ENCODE measurements around the gene REC114. TPM values are rescaled to one million over a fixed set of nuclear protein-coding genes. Genes with fewer than 3 reads are reported as not detected.

Gene REC114
- total and polyA plus RNA-seq, 10 of the 15 experiments (the other 5 are each of a cell fraction or from before 2014, with no cell fraction given): not detected

DNA sequence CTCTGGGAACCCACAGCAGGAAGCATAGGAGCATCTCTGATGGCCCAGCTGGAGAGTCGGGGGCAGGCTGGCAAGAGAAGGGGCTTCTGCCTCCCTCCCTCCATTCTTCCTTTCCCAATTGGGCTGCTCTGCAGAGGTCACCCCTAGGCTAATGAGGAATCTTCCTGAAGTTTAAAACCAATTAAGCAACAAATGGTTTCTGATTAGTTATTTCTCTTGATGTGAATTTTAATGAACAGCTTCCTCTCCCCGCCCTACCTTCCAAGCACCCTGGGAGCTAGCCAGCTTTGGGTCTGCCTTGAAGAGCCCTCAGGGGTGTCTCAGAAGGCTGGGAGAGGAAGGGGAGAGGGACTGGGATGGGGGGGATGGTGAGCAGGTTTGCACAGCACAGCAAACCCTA, 49.6 kb upstream of the REC114 start (continued):
- no peak for TF ChIP-seq NR2F1 (conservative IDR thresholded peaks at IDR 0.05)
- TF ChIP-seq CREB1 (IDR thresholded peaks at IDR 0.05; ENCODE audit: low read depth): no peak
- no peak for TF ChIP-seq MTA3 (IDR thresholded peaks at IDR 0.05; ENCODE audit: borderline replicate concordance, low read length)
- no peak for TF ChIP-seq RB1 (IDR thresholded peaks at IDR 0.05; ENCODE audit: borderline replicate concordance)
- TF ChIP-seq KLF5 (IDR thresholded peaks at IDR 0.05; ENCODE audit: partially characterized antibody): no peak
- no peak for TF ChIP-seq YBX1 (IDR thresholded peaks at IDR 0.05)
- TF ChIP-seq ZNF384 (IDR thresholded peaks at IDR 0.05; ENCODE audit: borderline replicate concordance, low read depth, low read length): no peak
- TF ChIP-seq, protein P1, sequence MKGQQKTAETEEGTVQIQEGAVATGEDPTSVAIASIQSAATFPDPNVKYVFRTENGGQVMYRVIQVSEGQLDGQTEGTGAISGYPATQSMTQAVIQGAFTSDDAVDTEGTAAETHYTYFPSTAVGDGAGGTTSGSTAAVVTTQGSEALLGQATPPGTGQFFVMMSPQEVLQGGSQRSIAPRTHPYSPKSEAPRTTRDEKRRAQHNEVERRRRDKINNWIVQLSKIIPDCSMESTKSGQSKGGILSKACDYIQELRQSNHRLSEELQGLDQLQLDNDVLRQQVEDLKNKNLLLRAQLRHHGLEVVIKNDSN (IDR thresholded peaks at IDR 0.05; ENCODE audit: borderline replicate concordance, extremely low read length, insufficient read depth, low read depth, low read length): no peak
- TF ChIP-seq MEF2A (IDR thresholded peaks at IDR 0.05; ENCODE audit: insufficient read depth, low read depth, low read length): no peak

DNA sequence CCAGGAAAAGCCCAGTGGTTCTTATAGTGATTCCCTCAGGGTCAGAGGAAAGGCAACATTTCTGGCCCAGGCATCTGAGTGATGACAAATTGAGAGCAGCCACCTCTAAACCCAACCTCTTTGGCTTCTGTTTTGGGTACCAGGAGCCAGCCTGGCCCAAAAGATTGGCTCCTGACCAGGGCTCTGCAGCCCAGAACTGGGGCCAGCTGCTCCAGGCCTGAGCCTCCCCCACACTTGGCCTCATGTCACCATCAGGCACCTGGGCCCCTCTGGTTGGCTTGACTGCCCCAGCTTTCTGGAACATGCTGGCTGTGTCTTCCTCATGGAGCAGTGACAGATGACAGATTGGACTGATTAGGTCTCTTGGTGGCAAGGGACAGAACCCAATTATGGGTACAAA, 48.2 kb upstream of the REC114 start:
- FAIRE-seq (no peak), DNase-seq (ENCODE audit: low read depth, low spot score) (no peak), ATAC-seq (no peak)
- intact Hi-C loops (cut with micrococcal nuclease; ENCODE audit: unreplicated experiment) (no loop called here), in situ Hi-C loops (cut with MboI) (no loop called here)
- Histone ChIP-seq H4K20me1 (ENCODE audit: control insufficient read depth, insufficient read depth) (no peaks in the 10 kb centered on the region), H3K36me3 (ENCODE audit: control insufficient read depth in 2 of 2, insufficient read depth in 2 of 2, low read length in 1 of 2) (no peaks in the 10 kb centered on the region), H3K79me2 (ENCODE audit: control insufficient read depth, insufficient read depth, low read length) (no peaks in the 10 kb centered on the region), H3K9me3 (replicated peaks; ENCODE audit: control insufficient read depth, insufficient read depth, low read length) (no peaks in the 10 kb centered on the region), H3K9ac (ENCODE audit: control insufficient read depth, insufficient read depth, low read length) (no peak overlapping the region), H3K4me3 (no peak overlapping the region), H3K27ac (ENCODE audit: control insufficient read depth, insufficient read depth) (no peak overlapping the region), H3K4me2 (ENCODE audit: control insufficient read depth, insufficient read depth) (no peak overlapping the region), H2AFZ (ENCODE audit: control insufficient read depth, low read depth, low read length) (no peak overlapping the region), H3K27me3 (replicated peaks in 1 of 2; ENCODE audit: control insufficient read depth in 2 of 2, insufficient read depth in 2 of 2, low read length in 1 of 2) (peaks cover 0 to 3% of the 10 kb centered on the region in 2 experiments; a peak in 2 of 4 replicates), H3K4me1 (ENCODE audit: control insufficient read depth, insufficient read depth, low read length) (no peaks in the 10 kb centered on the region)
- ChIA-PET RAD21 (ENCODE audit: unreplicated experiment) (no interaction called here), POLR2A (no interaction called here), SMC1A (ENCODE audit: uncharacterized antibody, unreplicated experiment) (no interaction called here), CTCF (no interaction called here)
- BruUV-seq (replicated peaks): no TSS peak
- TF ChIP-seq NRF1 (conservative IDR thresholded peaks at IDR 0.05; ENCODE audit: low read depth, low read length) (no peak), STAT1 (conservative IDR thresholded peaks at IDR 0.05) (no peak), HDAC2 (IDR thresholded peaks at IDR 0.05) (no peak), GABPA (IDR thresholded peaks at IDR 0.05; ENCODE audit: low read depth) (no peak), NR2F1 (conservative IDR thresholded peaks at IDR 0.05) (no peak), ZNF622 (IDR thresholded peaks at IDR 0.05) (no peak), RFX5 (IDR thresholded peaks at IDR 0.05; ENCODE audit: low read depth, low read length) (no peak), CHD1 (IDR thresholded peaks at IDR 0.05; ENCODE audit: low read depth, low read length) (no peak), DPF2 (IDR thresholded peaks at IDR 0.05) (no peak), MYB (IDR thresholded peaks at IDR 0.05; ENCODE audit: borderline replicate concordance, low read depth, low read length) (no peak), HDAC6 (IDR thresholded peaks at IDR 0.05; ENCODE audit: unreplicated experiment) (no peak), ZNF384 (IDR thresholded peaks at IDR 0.05; ENCODE audit: borderline replicate concordance, low read depth, low read length) (no peak), YY1 (IDR thresholded peaks at IDR 0.05; ENCODE audit: low read depth, low read length) (no peak)
- TF ChIP-seq, protein P2, sequence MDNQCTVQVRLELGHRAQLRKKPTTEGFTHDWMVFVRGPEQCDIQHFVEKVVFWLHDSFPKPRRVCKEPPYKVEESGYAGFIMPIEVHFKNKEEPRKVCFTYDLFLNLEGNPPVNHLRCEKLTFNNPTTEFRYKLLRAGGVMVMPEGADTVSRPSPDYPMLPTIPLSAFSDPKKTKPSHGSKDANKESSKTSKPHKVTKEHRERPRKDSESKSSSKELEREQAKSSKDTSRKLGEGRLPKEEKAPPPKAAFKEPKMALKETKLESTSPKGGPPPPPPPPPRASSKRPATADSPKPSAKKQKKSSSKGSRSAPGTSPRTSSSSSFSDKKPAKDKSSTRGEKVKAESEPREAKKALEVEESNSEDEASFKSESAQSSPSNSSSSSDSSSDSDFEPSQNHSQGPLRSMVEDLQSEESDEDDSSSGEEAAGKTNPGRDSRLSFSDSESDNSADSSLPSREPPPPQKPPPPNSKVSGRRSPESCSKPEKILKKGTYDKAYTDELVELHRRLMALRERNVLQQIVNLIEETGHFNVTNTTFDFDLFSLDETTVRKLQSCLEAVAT (IDR thresholded peaks at IDR 0.05): no peak
- TF ChIP-seq, protein P3, sequence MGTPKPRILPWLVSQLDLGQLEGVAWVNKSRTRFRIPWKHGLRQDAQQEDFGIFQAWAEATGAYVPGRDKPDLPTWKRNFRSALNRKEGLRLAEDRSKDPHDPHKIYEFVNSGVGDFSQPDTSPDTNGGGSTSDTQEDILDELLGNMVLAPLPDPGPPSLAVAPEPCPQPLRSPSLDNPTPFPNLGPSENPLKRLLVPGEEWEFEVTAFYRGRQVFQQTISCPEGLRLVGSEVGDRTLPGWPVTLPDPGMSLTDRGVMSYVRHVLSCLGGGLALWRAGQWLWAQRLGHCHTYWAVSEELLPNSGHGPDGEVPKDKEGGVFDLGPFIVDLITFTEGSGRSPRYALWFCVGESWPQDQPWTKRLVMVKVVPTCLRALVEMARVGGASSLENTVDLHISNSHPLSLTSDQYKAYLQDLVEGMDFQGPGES (IDR thresholded peaks at IDR 0.05): no peak
- TF ChIP-seq, protein P4, sequence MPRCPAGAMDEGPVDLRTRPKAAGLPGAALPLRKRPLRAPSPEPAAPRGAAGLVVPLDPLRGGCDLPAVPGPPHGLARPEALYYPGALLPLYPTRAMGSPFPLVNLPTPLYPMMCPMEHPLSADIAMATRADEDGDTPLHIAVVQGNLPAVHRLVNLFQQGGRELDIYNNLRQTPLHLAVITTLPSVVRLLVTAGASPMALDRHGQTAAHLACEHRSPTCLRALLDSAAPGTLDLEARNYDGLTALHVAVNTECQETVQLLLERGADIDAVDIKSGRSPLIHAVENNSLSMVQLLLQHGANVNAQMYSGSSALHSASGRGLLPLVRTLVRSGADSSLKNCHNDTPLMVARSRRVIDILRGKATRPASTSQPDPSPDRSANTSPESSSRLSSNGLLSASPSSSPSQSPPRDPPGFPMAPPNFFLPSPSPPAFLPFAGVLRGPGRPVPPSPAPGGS (IDR thresholded peaks at IDR 0.05; ENCODE audit: borderline replicate concordance, insufficient read depth, low read depth, low read length, poor library complexity, severe bottlenecking): no peak

Measured in GM12878 (cell line).